BJ (cell line): ENCODE data around the gene AOPEP. TPM values are rescaled to one million over a fixed set of nuclear protein-coding genes. Genes with fewer than 3 reads are reported as not detected.

Source experiments
- CTCF ChIA-PET: fragments of 350-600 bp; formaldehyde crosslinking; extraction: SDS; loops from one replicate; lab custom pipeline; 2021; ENCODE audit warnings: antibody characterized with exemption, inconsistent platforms; lab: Yijun Ruan, JAX
- POLR2A ChIA-PET: fragments of 300-600 bp; sonication (Branson Sonifier 250); formaldehyde crosslinking; extraction: SDS; loops from one replicate; lab custom pipeline; 2021; ENCODE audit warnings: antibody characterized with exemption; lab: Charles Lee
- DNase-seq: peaks from one replicate; pipeline ENCODE4 v3.0.0-alpha.2; 2011; ENCODE audit warnings: low read depth
- H3K27me3 ChIP-seq: 2 replicates; pipeline ENCODE4 v1.6.0; 2011; ENCODE audit warnings: low read length; ENCODE audit not compliant: control insufficient read depth, insufficient read depth
- H3K36me3 ChIP-seq: 2 replicates; pipeline ENCODE4 v1.5.1; 2011; ENCODE audit warnings: low read length; ENCODE audit not compliant: control insufficient read depth, insufficient read depth
- H3K4me3 ChIP-seq: 2 replicates; pipeline ENCODE4 v1.5.1; 2011; ENCODE audit warnings: low read depth, mild to moderate bottlenecking, control low read depth, low read length
- CTCF ChIP-seq: IDR thresholded peaks from 2 replicates; pipeline ENCODE4 v1.5.1; 2011; ENCODE audit warnings: low read depth, mild to moderate bottlenecking, control low read depth, inconsistent platforms, low read length, moderate library complexity; ENCODE audit not compliant: insufficient read depth
- polyA plus RNA-seq: library from polyadenylated mRNA; depleted of rRNA; stranded (reverse); fragments of >200 nt; gene quantifications from 2 replicates; pipeline ENCODE4 v1.2.3, GENCODE V29; 2011

AOPEP gene
- polyA plus RNA-seq, 1 experiment: 52.1 TPM

GRCh38 chr9:94798201-94798600, 71.7 kb downstream of the AOPEP start:
- POLR2A ChIA-PET: no interaction called here
- no peak for DNase-seq
- CTCF ChIA-PET: interaction anchor here (1.5 kb wide), 1 partner anchor 14 kb away, joined by 5 read pairs; no protein-coding TSS in a partner anchor
- TF ChIP-seq CTCF: no peak
- no peak overlapping the region for H3K4me3 ChIP-seq
- 0 out of 2 replicates have a peak, but pooled peaks cover 2% of the 10 kb centered on the region for H3K36me3 ChIP-seq
- H3K27me3 ChIP-seq: no peaks in the 10 kb centered on the region

GRCh38 chr9:94798708-94799107, 72.2 kb downstream of the AOPEP start:
- 0 out of 2 replicates have a peak, but pooled peaks cover 2% of the 10 kb centered on the region for H3K36me3 ChIP-seq
- no peak for DNase-seq
- CTCF ChIA-PET: interaction anchor here (1.0 to 1.5 kb wide), 2 partner anchors 14 to 16 kb away, joined by 3 to 5 read pairs; no protein-coding TSS in a partner anchor
- TF ChIP-seq CTCF: no peak
- no peak overlapping the region for H3K4me3 ChIP-seq
- POLR2A ChIA-PET: interaction anchor here (0.6 kb wide), 1 partner anchor 7 kb away, joined by 4 read pairs; no protein-coding TSS in a partner anchor
- no peaks in the 10 kb centered on the region for H3K27me3 ChIP-seq

- Histone ChIP-seq H3K4me3 (no peak overlapping the region), H3K36me3 (0 out of 2 replicates have a peak, but pooled peaks cover 2% of the 10 kb centered on the region), H3K27me3 (no peaks in the 10 kb centered on the region)
- POLR2A ChIA-PET: interaction anchor here (0.6 kb wide), 1 partner anchor 224 kb away, joined by 4 read pairs; no protein-coding TSS in a partner anchor
- CTCF ChIA-PET: interaction anchor here (1.0 kb wide), 1 partner anchor 17 kb away, joined by 3 read pairs; no protein-coding TSS in a partner anchor
- no peak for DNase-seq
- TF ChIP-seq CTCF: no peak
Measured at GRCh38 chr9:94799578-94800264, 73.2 kb downstream of the AOPEP start.

GRCh38 chr9:94800424-94801117, 74.1 kb downstream of the AOPEP start:
- Histone ChIP-seq H3K36me3 (0 out of 2 replicates have a peak, but pooled peaks cover 2% of the 10 kb centered on the region), H3K4me3 (no peak overlapping the region), H3K27me3 (no peaks in the 10 kb centered on the region)
- DNase-seq: no peak
- no peak for TF ChIP-seq CTCF
- ChIA-PET POLR2A (no interaction called here), CTCF (interaction anchor here (1.1 to 1.3 kb wide), 2 partner anchors 119 to 225 kb away, joined by 3 read pairs; no protein-coding TSS in a partner anchor)

- TF ChIP-seq CTCF: no peak
- no peak for DNase-seq
- 0 out of 2 replicates have a peak, but pooled peaks cover 2% of the 10 kb centered on the region for H3K36me3 ChIP-seq
- CTCF ChIA-PET: interaction anchor here (0.6 to 2.0 kb wide), 4 partner anchors 18 to 225 kb away, joined by 3 to 8 read pairs (median 4); no protein-coding TSS in a partner anchor
- H3K27me3 ChIP-seq: no peaks in the 10 kb centered on the region
- POLR2A ChIA-PET: no interaction called here
- no peak overlapping the region for H3K4me3 ChIP-seq
Measured at GRCh38 chr9:94801234-94801633, 74.7 kb downstream of the AOPEP start.
